ENCODE measurements around the gene GRIA1. TPM values are rescaled to one million over a fixed set of nuclear protein-coding genes. Genes with fewer than 3 reads are reported as not detected.
"Not testable (repeated sequence)": the region's sequence is repeated elsewhere in the genome, so short reads cannot be mapped to it uniquely, and the experiment has no call there.

The GRIA1 gene
- total RNA-seq, 4 donors from 2014 or later = 0.63 to 1.2 (median 0.93) TPM

DNA sequence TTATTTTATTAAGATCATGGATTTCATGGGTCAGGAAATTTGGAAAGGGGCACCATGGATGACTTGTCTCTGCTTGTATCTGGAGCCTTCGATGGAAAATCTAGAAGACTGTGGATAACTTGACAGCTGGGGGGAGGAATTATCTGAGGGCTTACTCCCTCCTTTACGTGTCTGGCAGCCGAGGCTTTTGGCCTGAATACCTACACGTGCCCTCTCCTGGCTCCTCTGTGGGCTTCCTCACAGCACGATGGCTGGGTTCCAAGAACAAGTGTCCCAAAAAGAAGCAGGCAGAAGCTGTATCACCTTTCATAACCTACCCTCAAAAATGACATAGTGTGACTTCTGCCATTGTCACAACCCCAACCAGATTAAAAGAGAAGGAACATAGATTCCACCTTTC is 228.9 kb downstream of the GRIA1 start:
- peak; percentile 80 for DNase-seq (ENCODE audit: extremely low spot score)
- no peak overlapping the region for H3K27ac ChIP-seq (replicated peaks in 1 of 4)
- H3K9me3 ChIP-seq = peaks cover 0 to 4% (median 2%) of the 10 kb centered on the region in 4 donors
- intact Hi-C loops (cut with DNase I) = no loop called here
- H3K4me1 ChIP-seq = no peaks in the 10 kb centered on the region
- H3K4me3 ChIP-seq = no peak overlapping the region
- H3K36me3 ChIP-seq = no peaks in the 10 kb centered on the region
- TF ChIP-seq EP300 (IDR thresholded peaks at IDR 0.05) (no peak), POLR2AphosphoS5 (IDR thresholded peaks at IDR 0.05) (no peak), POLR2A (IDR thresholded peaks at IDR 0.05; ENCODE audit: low read depth) (no peak)
- TF ChIP-seq, protein P1, sequence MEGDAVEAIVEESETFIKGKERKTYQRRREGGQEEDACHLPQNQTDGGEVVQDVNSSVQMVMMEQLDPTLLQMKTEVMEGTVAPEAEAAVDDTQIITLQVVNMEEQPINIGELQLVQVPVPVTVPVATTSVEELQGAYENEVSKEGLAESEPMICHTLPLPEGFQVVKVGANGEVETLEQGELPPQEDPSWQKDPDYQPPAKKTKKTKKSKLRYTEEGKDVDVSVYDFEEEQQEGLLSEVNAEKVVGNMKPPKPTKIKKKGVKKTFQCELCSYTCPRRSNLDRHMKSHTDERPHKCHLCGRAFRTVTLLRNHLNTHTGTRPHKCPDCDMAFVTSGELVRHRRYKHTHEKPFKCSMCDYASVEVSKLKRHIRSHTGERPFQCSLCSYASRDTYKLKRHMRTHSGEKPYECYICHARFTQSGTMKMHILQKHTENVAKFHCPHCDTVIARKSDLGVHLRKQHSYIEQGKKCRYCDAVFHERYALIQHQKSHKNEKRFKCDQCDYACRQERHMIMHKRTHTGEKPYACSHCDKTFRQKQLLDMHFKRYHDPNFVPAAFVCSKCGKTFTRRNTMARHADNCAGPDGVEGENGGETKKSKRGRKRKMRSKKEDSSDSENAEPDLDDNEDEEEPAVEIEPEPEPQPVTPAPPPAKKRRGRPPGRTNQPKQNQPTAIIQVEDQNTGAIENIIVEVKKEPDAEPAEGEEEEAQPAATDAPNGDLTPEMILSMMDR (IDR thresholded peaks at IDR 0.05) = no peak
- WGBS = 86% methylated on average over 5 of the region's 5 CpGs
- no peaks in the 10 kb centered on the region for H3K27me3 ChIP-seq

DNA sequence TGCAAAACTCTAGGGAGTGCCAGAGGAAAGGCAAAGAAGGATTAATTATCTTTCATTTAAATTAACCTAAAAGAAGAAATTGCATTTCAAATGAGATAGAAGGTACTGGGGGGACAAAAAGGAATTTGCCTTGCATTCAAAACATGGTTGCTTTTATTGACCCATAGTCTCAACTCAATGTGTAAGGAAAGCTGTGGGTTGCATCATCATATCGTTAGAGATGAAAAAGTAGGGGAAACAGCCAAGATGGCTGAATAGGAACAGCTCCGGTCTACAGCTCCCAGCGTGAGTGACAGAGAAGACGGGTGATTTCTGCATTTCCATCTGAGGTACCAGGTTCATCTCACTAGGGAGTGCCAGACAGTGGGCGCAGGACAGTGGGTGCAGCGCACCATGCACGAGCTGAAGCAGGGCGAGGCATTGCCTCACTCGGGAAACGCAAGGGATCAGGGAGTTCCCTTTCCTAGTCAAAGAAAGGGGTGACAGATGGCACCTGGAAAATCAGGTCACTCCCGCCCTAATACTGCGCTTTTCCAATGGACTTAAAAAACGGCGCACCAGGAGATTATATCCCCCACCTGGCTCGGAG is 232.6 kb downstream of the GRIA1 start:
- 94% methylated on average over 11 of the region's 15 CpGs for WGBS
- H3K36me3 ChIP-seq; intact Hi-C loops (cut with DNase I); H3K9me3 ChIP-seq; H3K27ac ChIP-seq (replicated peaks in 1 of 4); DNase-seq (ENCODE audit: extremely low spot score); H3K4me1 ChIP-seq; H3K27me3 ChIP-seq; H3K4me3 ChIP-seq: not testable (repeated sequence)

DNA sequence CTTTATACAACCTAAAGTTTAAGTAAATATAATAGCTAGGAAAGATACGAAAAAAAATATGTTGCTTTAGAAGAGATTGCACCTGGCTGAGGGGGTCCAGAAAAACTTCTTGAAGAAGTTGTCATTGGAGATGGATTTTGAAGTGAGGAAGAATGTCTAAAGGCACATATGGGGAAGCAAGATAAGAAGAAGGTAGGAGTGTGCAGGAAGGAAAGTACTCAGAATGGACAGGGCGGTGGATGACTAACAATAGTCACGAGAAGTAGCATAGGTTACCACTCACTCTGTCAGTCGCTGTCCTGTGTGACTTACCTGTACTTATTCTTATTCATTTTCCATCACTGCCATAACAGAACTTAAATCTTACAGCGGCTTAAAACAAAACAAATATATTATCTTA is 251.6 kb downstream of the GRIA1 start:
- WGBS = 62% methylated on average over 5 of the region's 5 CpGs
- intact Hi-C loops (cut with DNase I) = no loop called here
- no peaks in the 10 kb centered on the region for H3K9me3 ChIP-seq
- DNase-seq (ENCODE audit: extremely low spot score) = no peak
- TF ChIP-seq POLR2AphosphoS5 (IDR thresholded peaks at IDR 0.05) = no peak
- TF ChIP-seq, protein P1 (IDR thresholded peaks at IDR 0.05) = no peak
- TF ChIP-seq POLR2A (IDR thresholded peaks at IDR 0.05; ENCODE audit: low read depth) = no peak
- TF ChIP-seq EP300 (IDR thresholded peaks at IDR 0.05) = no peak
- no peaks in the 10 kb centered on the region for H3K36me3 ChIP-seq
- peaks cover 0 to 3% (median 0%) of the 10 kb centered on the region in 4 donors for H3K4me1 ChIP-seq
- H3K27ac ChIP-seq (replicated peaks in 1 of 4) = no peak overlapping the region
- no peak overlapping the region for H3K4me3 ChIP-seq
- no peaks in the 10 kb centered on the region for H3K27me3 ChIP-seq

DNA sequence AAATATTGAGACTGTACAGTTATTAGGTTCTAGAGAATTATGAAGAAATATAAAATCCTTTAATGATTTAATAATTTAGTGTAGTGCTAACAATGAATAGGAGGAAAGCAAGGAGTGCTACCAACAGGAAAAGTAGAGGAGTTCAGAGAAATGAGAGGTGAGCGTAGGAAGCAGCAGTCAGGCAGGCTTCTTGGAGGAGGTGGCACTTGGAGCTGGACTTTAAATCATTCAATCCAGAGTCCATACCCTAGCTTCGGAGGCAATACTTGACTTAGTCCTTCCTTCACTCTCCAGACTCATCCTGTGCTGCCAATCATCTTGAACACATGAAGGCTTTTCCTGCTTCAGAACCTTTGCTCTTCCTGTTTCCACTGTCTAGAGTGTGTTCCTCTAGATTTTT is 254.3 kb downstream of the GRIA1 start:
- intact Hi-C loops (cut with DNase I) = no loop called here
- WGBS = 83% methylated on average over 2 of the region's 2 CpGs
- Histone ChIP-seq H3K9me3 (no peaks in the 10 kb centered on the region), H3K27ac (replicated peaks in 1 of 4) (no peak overlapping the region), H3K4me1 (peaks cover 0 to 3% (median 0%) of the 10 kb centered on the region in 4 donors), H3K36me3 (no peaks in the 10 kb centered on the region), H3K27me3 (no peaks in the 10 kb centered on the region), H3K4me3 (no peak overlapping the region)
- TF ChIP-seq POLR2A (IDR thresholded peaks at IDR 0.05; ENCODE audit: low read depth) (no peak), EP300 (IDR thresholded peaks at IDR 0.05) (no peak), POLR2AphosphoS5 (IDR thresholded peaks at IDR 0.05) (no peak)
- TF ChIP-seq, protein P1 (IDR thresholded peaks at IDR 0.05) = no peak
- DNase-seq (ENCODE audit: extremely low spot score) = no peak

DNA sequence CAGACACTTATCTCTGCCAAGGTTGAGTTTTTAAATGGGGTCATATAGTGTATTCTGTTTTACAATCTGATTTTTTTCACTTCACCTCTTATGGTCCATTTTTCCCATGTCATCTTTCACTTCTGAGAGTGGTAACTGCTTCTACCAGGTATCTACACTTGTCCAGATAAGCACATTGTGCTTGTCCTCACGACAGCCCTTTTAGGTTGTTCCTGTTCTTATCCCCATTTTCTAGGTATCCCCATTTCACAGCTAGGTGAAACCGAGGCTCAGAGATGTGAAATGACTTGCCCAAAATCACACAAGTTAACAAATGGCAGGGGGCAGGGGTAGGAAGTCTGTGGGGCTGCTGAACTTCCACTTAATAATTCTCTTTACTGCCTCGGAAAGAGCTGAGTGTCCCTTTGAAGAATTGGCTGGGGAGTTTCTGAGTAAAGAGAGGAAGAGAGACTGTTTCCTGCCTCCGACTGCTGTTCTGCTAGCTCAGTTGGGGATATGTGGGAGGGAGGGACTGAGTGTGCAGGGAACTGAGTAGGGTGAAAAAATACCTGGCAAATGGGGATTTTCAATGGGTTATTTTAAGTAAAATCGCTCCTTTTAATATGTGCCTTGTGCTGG is 255.4 kb downstream of the GRIA1 start:
- no peaks in the 10 kb centered on the region for H3K9me3 ChIP-seq
- no peak overlapping the region for H3K27ac ChIP-seq (replicated peaks in 1 of 4)
- no peaks in the 10 kb centered on the region for H3K36me3 ChIP-seq
- 73% methylated on average over 5 of the region's 5 CpGs for WGBS
- H3K27me3 ChIP-seq = no peaks in the 10 kb centered on the region
- TF ChIP-seq, protein P1 (IDR thresholded peaks at IDR 0.05) = no peak
- TF ChIP-seq EP300 (IDR thresholded peaks at IDR 0.05) (no peak), POLR2AphosphoS5 (IDR thresholded peaks at IDR 0.05) (no peak), POLR2A (IDR thresholded peaks at IDR 0.05; ENCODE audit: low read depth) (no peak)
- peak; percentile 34 for DNase-seq (ENCODE audit: extremely low spot score)
- intact Hi-C loops (cut with DNase I) = no loop called here
- peaks cover 0 to 3% (median 0%) of the 10 kb centered on the region in 4 donors for H3K4me1 ChIP-seq
- H3K4me3 ChIP-seq = no peak overlapping the region
